Activated CD8-positive, alpha-beta memory T cell treated with anti-CD3 and anti-CD28 coated beads, Interleukin-2, amount 10 ng/mL, durations not matched to agents 7 days and 5 days (primary cell): Measurements from ENCODE around the gene HEATR5B. TPM values are rescaled to one million over a fixed set of nuclear protein-coding genes. Genes with fewer than 3 reads are reported as not detected.
"Not testable (repeated sequence)": the region's sequence is repeated elsewhere in the genome, so short reads cannot be mapped to it uniquely, and the experiment has no call there.

Source experiments
- ATAC-seq: fragments of 150-1000 bp; cut with Tn5 transposase; one replicate; pipeline ENCODE4 v1.10.0; 2021; ENCODE audit warnings: moderate library complexity
- CTCF ChIA-PET: fragments of 350-600 bp; sonication (Branson Sonifier 250); formaldehyde crosslinking; loops from one replicate; lab custom pipeline; 2021; ENCODE audit warnings: antibody characterized with exemption; lab: Charles Lee
- DNase-seq: peaks from one replicate; pipeline ENCODE4 v3.0.0-alpha.2; 2020
- H3K27ac Mint-ChIP-seq: one replicate; pipeline ENCODE4 v1.8.0; 2021; ENCODE audit warnings: mild to moderate bottlenecking, mixed read lengths
- H3K27me3 Mint-ChIP-seq: one replicate; pipeline ENCODE4 v1.8.0; 2021; ENCODE audit warnings: mixed read lengths
- H3K36me3 Mint-ChIP-seq: one replicate; pipeline ENCODE4 v1.8.0; 2021; ENCODE audit warnings: mild to moderate bottlenecking, mixed read lengths
- H3K4me1 Mint-ChIP-seq: one replicate; pipeline ENCODE4 v1.8.0; 2021; ENCODE audit warnings: mixed read lengths
- H3K4me3 Mint-ChIP-seq: one replicate; pipeline ENCODE4 v1.8.0; 2021; ENCODE audit warnings: mild to moderate bottlenecking, moderate library complexity, mixed read lengths
- H3K9me3 Mint-ChIP-seq: one replicate; pipeline ENCODE4 v1.8.0; 2022; ENCODE audit warnings: low read depth, mixed read lengths
- total RNA-seq, 2 experiments: library from RNA; stranded (reverse); gene quantifications; one replicate each; pipeline ENCODE4 v1.2.3, GENCODE V29; 2021

Gene HEATR5B
- total RNA-seq, 2 experiments from 2014 or later: 14.8 to 15.2 TPM

GRCh38 chr2:37039580-37039979, 44.6 kb downstream of the HEATR5B start:
- Mint-ChIP-seq H3K9me3 (no peaks in the 10 kb centered on the region), H3K36me3 (peaks cover 12% of the 10 kb centered on the region), H3K27ac (no peak overlapping the region), H3K4me1 (no peaks in the 10 kb centered on the region), H3K4me3 (no peak overlapping the region), H3K27me3 (no peaks in the 10 kb centered on the region)
- DNase-seq (no peak), ATAC-seq (no peak)
- CTCF ChIA-PET: interaction anchor here (0.6 kb wide), 1 partner anchor 14 kb away, joined by 3 read pairs; no protein-coding TSS in a partner anchor

GRCh38 chr2:37037771-37038170, 46.4 kb downstream of the HEATR5B start:
- no peak for ATAC-seq
- Mint-ChIP-seq H3K4me1 (no peaks in the 10 kb centered on the region), H3K4me3 (no peak overlapping the region), H3K36me3 (peaks cover 14% of the 10 kb centered on the region), H3K27ac (no peak overlapping the region), H3K27me3 (no peaks in the 10 kb centered on the region), H3K9me3 (no peaks in the 10 kb centered on the region)
- no peak for DNase-seq
- CTCF ChIA-PET: no interaction called here

DNA sequence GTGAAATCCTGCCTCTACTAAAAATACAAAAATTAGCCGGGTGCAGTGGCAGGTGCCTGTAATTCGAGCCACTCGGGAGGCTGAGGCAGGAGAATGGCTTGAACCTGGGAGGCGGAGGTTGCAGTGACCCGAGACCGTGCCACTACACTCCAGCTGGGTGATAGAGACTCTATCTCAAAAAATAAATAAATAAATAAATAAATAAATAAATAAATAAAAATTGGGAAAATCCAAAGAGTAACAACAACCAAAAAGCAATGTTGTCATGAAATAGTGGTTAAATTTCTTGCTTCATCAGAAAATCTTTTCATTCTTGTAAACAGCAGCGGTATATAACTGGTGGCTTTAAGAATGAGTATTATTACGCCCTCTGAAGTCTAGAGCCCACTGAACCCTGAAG, 54.4 kb downstream of the HEATR5B start:
- ATAC-seq (no peak), DNase-seq (no peak)
- H3K4me3 Mint-ChIP-seq: no peak overlapping the region
- no peaks in the 10 kb centered on the region for H3K27me3 Mint-ChIP-seq
- no peaks in the 10 kb centered on the region for H3K9me3 Mint-ChIP-seq
- CTCF ChIA-PET: no interaction called here
- peaks cover 14% of the 10 kb centered on the region for H3K36me3 Mint-ChIP-seq
- no peaks in the 10 kb centered on the region for H3K4me1 Mint-ChIP-seq
- H3K27ac Mint-ChIP-seq: no peak overlapping the region

DNA sequence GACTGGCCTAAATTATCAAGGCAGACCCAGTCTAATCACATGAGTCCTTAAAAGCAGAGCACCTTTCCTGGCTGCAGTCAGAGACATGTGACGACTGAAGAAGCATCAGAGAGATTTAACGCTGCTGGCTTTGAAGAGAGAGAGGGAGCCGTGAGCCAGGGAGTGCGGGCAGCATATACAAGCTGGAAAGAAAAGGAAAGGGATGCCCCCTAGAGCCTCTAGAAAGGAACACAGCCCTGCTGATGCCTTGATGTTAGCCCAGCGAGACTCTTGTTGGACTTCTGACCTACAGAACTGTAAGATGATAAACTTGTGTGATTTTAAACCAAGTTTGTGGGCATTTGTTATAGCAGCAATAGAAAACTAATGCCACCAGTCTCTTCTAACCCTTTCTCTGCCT, 58.1 kb downstream of the HEATR5B start:
- no peaks in the 10 kb centered on the region for H3K9me3 Mint-ChIP-seq
- CTCF ChIA-PET: no interaction called here
- DNase-seq: no peak
- no peak overlapping the region for H3K27ac Mint-ChIP-seq
- ATAC-seq: no peak
- H3K4me3 Mint-ChIP-seq: no peak overlapping the region
- H3K36me3 Mint-ChIP-seq: peaks cover 15% of the 10 kb centered on the region
- no peaks in the 10 kb centered on the region for H3K4me1 Mint-ChIP-seq
- no peaks in the 10 kb centered on the region for H3K27me3 Mint-ChIP-seq

DNA sequence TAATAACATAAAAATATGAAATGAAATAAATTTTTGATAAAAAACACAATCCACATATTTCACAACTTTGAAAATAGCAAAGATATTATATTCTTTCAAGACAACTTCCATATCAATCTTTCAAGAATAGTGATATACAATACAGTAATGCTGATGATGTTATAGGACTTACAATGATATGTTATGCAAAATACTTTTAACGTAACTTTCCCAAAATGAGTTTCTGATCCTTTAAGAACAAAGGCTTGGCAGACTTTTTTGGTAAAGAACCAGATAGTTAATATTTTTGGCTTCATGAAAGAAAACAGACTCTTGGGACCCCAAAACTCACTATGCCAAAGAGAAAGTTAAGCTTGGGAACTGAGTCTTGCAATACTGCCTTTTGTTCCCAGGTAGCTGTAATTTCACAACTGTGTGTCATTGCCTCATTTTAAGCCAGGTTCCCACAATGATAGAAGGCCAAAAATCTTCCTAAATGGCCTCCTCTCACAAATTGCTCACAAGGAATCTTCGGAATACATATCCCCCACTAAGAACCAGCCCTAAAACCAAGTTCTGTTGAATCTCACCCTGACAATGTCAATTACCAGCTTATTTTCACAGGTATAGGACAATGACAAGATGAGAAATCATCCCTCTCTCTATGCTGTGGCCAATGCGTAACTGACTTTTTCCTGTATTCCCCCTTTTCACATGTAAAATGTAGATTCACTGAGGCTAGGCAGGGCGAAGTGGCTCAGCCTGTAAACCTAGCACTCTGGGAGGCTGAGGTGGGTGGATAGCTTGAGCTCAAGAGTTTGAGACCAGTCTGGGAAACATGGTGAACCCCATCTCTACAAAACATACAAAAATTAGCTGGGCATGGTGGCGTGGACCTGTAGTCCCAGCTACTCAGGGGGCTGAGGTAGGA, 63.0 kb downstream of the HEATR5B start:
- Mint-ChIP-seq H3K4me1 (no peaks in the 10 kb centered on the region), H3K9me3 (no peaks in the 10 kb centered on the region), H3K27me3 (no peaks in the 10 kb centered on the region), H3K36me3 (peaks cover 16% of the 10 kb centered on the region), H3K4me3 (no peak overlapping the region), H3K27ac (no peak overlapping the region)
- DNase-seq (no peak), ATAC-seq (no peak)
- CTCF ChIA-PET: interaction anchor here (1.2 kb wide), 1 partner anchor 241 kb away, joined by 4 read pairs; no protein-coding TSS in a partner anchor

DNA sequence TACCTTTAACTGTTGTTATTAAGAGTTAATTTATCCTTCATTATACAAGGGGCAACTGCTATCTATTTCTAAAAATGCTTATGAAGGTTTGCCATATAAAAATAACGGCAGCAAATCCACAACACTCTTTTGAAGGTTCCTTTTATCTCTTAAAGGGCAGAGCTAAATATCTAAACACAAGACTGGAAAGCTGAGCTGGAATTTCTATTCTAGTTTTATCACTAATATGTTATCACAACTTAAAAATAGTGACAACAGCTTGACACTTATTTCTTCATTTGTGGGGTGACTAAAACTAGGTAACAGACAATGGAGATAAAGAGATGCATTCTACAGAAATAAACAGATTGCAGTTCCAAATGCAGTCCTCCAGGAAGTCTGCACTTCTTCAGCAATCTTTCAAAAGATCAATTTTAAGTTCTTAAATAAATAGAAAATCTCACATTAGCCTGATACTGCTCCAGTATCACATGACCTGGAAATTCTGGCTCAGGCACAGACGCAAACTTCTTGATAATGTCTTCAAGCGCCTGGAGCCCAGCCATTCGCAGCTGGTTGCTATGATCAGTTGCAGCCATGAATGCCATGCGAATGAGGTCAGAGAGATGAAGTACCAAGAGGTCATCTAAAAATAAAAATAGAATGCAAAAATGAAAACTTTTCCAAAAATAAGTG, 63.8 kb downstream of the HEATR5B start:
- ATAC-seq: no peak
- H3K4me3 Mint-ChIP-seq: no peak overlapping the region

GRCh38 chr2:37013315-37013641, 70.9 kb downstream of the HEATR5B start:
- DNase-seq (no peak), ATAC-seq (no peak)
- H3K36me3 Mint-ChIP-seq: peaks cover 19% of the 10 kb centered on the region
- no peak overlapping the region for H3K27ac Mint-ChIP-seq
- H3K27me3 Mint-ChIP-seq: no peaks in the 10 kb centered on the region
- CTCF ChIA-PET: interaction anchor here (0.7 kb wide), 1 partner anchor 10 kb away, joined by 3 read pairs; no protein-coding TSS in a partner anchor
- H3K4me1 Mint-ChIP-seq: peaks cover 2% of the 10 kb centered on the region
- H3K9me3 Mint-ChIP-seq: no peaks in the 10 kb centered on the region
- no peak overlapping the region for H3K4me3 Mint-ChIP-seq

More for the DNA sequence above, 63.8 kb downstream of the HEATR5B start:
- Mint-ChIP-seq H3K27me3 (no peaks in the 10 kb centered on the region), H3K9me3 (no peaks in the 10 kb centered on the region), H3K4me1 (no peaks in the 10 kb centered on the region), H3K27ac (no peak overlapping the region), H3K36me3 (peaks cover 16% of the 10 kb centered on the region)
- CTCF ChIA-PET: interaction anchor here (1.2 kb wide), 1 partner anchor 240 kb away, joined by 4 read pairs; no protein-coding TSS in a partner anchor
- no peak for DNase-seq

- Mint-ChIP-seq H3K9me3 (no peaks in the 10 kb centered on the region), H3K4me3 (no peak overlapping the region), H3K36me3 (peaks cover 20% of the 10 kb centered on the region), H3K4me1 (peaks cover 2% of the 10 kb centered on the region), H3K27ac (no peak overlapping the region), H3K27me3 (no peaks in the 10 kb centered on the region)
- no peak for ATAC-seq
- CTCF ChIA-PET: no interaction called here
- no peak for DNase-seq
These were observed 73.0 kb downstream of the HEATR5B start for GRCh38 chr2:37011130-37011529.

GRCh38 chr2:37005118-37005868, 78.9 kb downstream of the HEATR5B start:
- DNase-seq: peak; percentile 51
- Mint-ChIP-seq H3K4me1 (peaks cover 9% of the 10 kb centered on the region), H3K36me3 (peaks cover 34% of the 10 kb centered on the region), H3K27ac (no peak overlapping the region), H3K4me3 (no peak overlapping the region), H3K27me3 (no peaks in the 10 kb centered on the region), H3K9me3 (no peaks in the 10 kb centered on the region)
- peak; percentile 90 for ATAC-seq
- CTCF ChIA-PET: no interaction called here

GRCh38 chr2:37000988-37001556, 83.1 kb downstream of the HEATR5B start:
- CTCF ChIA-PET: no interaction called here
- peaks cover 8% of the 10 kb centered on the region for H3K4me1 Mint-ChIP-seq
- H3K27ac Mint-ChIP-seq: no peak overlapping the region
- ATAC-seq (no peak), DNase-seq (no peak)
- no peaks in the 10 kb centered on the region for H3K27me3 Mint-ChIP-seq
- H3K9me3 Mint-ChIP-seq: no peaks in the 10 kb centered on the region
- peaks cover 36% of the 10 kb centered on the region for H3K36me3 Mint-ChIP-seq
- no peak overlapping the region for H3K4me3 Mint-ChIP-seq

DNA sequence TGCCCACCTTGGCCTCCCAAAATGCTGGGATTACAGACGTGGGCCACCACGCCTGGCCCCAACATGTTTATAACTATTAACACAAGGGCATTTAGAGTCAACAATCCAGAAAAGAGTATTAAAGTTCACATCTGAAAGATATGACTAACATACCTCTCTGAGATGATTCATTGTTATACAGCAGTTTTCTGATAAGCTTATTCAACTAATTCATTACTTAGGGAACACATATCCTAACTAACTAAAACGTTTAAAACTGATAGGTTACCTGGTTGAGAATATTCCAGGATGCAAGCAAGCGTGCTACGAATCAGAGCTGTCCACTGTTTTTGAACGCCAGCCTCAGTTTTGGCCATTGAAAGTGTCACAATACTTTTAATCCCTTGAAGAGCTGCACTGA, 83.9 kb downstream of the HEATR5B start:
- peaks cover 5% of the 10 kb centered on the region for H3K4me1 Mint-ChIP-seq
- no peaks in the 10 kb centered on the region for H3K27me3 Mint-ChIP-seq
- DNase-seq (no peak), ATAC-seq (no peak)
- peaks cover 33% of the 10 kb centered on the region for H3K36me3 Mint-ChIP-seq
- CTCF ChIA-PET: no interaction called here
- no peak overlapping the region for H3K4me3 Mint-ChIP-seq
- H3K9me3 Mint-ChIP-seq: no peaks in the 10 kb centered on the region
- H3K27ac Mint-ChIP-seq: no peak overlapping the region

- H3K9me3 Mint-ChIP-seq, H3K4me3 Mint-ChIP-seq, DNase-seq, H3K27me3 Mint-ChIP-seq, ATAC-seq, H3K27ac Mint-ChIP-seq, CTCF ChIA-PET, H3K4me1 Mint-ChIP-seq: not testable (repeated sequence)
- H3K36me3 Mint-ChIP-seq: peaks cover 25% of the 10 kb centered on the region
These were observed 84.8 kb downstream of the HEATR5B start for GRCh38 chr2:36999416-36999815.
